ENCODE results near the gene NDUFB10.
A peak's percentile ranks its signal among the peaks of the same experiment; 100 is the strongest.

NDUFB10 gene

GRCh38 chr16:1982013-1982433, 22.7 kb downstream of the NDUFB10 start:
- intact Hi-C loops (cut with DNase I; ENCODE audit: low total_unique reads): no loop called here
- Histone ChIP-seq H3K9me3 (no peaks in the 10 kb centered on the region), H3K36me3 (peaks cover 29 to 38% (median 32%) of the 10 kb centered on the region in 3 donors), H3K27ac (no peak overlapping the region), H3K4me3 (no peak overlapping the region), H3K4me1 (peaks cover 8 to 52% (median 26%) of the 10 kb centered on the region in 4 donors), H3K27me3 (peaks cover 0 to 49% of the 10 kb centered on the region in 2 donors)
- no peak for DNase-seq
- TF ChIP-seq, protein P1, sequence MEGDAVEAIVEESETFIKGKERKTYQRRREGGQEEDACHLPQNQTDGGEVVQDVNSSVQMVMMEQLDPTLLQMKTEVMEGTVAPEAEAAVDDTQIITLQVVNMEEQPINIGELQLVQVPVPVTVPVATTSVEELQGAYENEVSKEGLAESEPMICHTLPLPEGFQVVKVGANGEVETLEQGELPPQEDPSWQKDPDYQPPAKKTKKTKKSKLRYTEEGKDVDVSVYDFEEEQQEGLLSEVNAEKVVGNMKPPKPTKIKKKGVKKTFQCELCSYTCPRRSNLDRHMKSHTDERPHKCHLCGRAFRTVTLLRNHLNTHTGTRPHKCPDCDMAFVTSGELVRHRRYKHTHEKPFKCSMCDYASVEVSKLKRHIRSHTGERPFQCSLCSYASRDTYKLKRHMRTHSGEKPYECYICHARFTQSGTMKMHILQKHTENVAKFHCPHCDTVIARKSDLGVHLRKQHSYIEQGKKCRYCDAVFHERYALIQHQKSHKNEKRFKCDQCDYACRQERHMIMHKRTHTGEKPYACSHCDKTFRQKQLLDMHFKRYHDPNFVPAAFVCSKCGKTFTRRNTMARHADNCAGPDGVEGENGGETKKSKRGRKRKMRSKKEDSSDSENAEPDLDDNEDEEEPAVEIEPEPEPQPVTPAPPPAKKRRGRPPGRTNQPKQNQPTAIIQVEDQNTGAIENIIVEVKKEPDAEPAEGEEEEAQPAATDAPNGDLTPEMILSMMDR (IDR thresholded peaks at IDR 0.05): no peak

GRCh38 chr16:1982991-1983543, 23.7 kb downstream of the NDUFB10 start:
- H3K27me3 ChIP-seq: peaks cover 0 to 38% of the 10 kb centered on the region in 2 donors
- intact Hi-C loops (cut with DNase I; ENCODE audit: low total_unique reads): no loop called here
- H3K4me1 ChIP-seq: peaks cover 8 to 52% (median 26%) of the 10 kb centered on the region in 4 donors
- TF ChIP-seq, protein P1 (IDR thresholded peaks at IDR 0.05): no peak
- H3K9me3 ChIP-seq: no peaks in the 10 kb centered on the region
- peak overlapping the region; percentile 64 to 80 for H3K27ac ChIP-seq
- DNase-seq: no peak
- peaks cover 18 to 36% (median 21%) of the 10 kb centered on the region in 3 donors for H3K36me3 ChIP-seq
- H3K4me3 ChIP-seq: peak overlapping the region; percentile 80 to 88

GRCh38 chr16:1983544-1984346, 24.4 kb downstream of the NDUFB10 start, which contains the start of gene GFER:
Gene GFER (plus strand): TSS chr16:1984193. CDS start chr16:1984219, 26 bp downstream.
- Histone ChIP-seq H3K9me3 (no peaks in the 10 kb centered on the region), H3K27ac (peak within 1 kb of the TSS; percentile 64 to 80), H3K4me1 (peaks cover 8 to 50% (median 26%) of the 10 kb centered on the region in 4 donors), H3K4me3 (peak within 1 kb of the TSS; percentile 80 to 88), H3K36me3 (peaks cover 11 to 29% (median 15%) of the 10 kb centered on the region in 3 donors), H3K27me3 (peaks cover 0 to 37% of the 10 kb centered on the region in 2 donors)
- intact Hi-C loops (cut with DNase I; ENCODE audit: low total_unique reads): no loop called here
- TF ChIP-seq, protein P1 (IDR thresholded peaks at IDR 0.05): peak in 1 of 2 experiments; percentile 22
- peak; percentile 85 to 93 for DNase-seq

GRCh38 chr16:1984347-1985225, 25.2 kb downstream of the NDUFB10 start:
- intact Hi-C loops (cut with DNase I; ENCODE audit: low total_unique reads): no loop called here
- Histone ChIP-seq H3K27ac (peak overlapping the region; percentile 64 to 80), H3K27me3 (peaks cover 0 to 37% of the 10 kb centered on the region in 2 donors), H3K4me1 (peaks cover 8 to 45% (median 21%) of the 10 kb centered on the region in 4 donors), H3K9me3 (no peaks in the 10 kb centered on the region), H3K4me3 (peak overlapping the region; percentile 80 to 88), H3K36me3 (peaks cover 11 to 23% (median 11%) of the 10 kb centered on the region in 3 donors)
- DNase-seq: no peak
- TF ChIP-seq, protein P1 (IDR thresholded peaks at IDR 0.05): no peak

GRCh38 chr16:1985466-1986150, 26.3 kb downstream of the NDUFB10 start:
- no peak overlapping the region for H3K4me3 ChIP-seq
- TF ChIP-seq, protein P1 (IDR thresholded peaks at IDR 0.05): no peak
- H3K36me3 ChIP-seq: peaks cover 11 to 23% (median 11%) of the 10 kb centered on the region in 3 donors
- no peak overlapping the region for H3K27ac ChIP-seq
- DNase-seq: no peak
- no peaks in the 10 kb centered on the region for H3K9me3 ChIP-seq
- H3K4me1 ChIP-seq: peaks cover 8 to 48% (median 25%) of the 10 kb centered on the region in 4 donors
- peaks cover 0 to 37% of the 10 kb centered on the region in 2 donors for H3K27me3 ChIP-seq
- intact Hi-C loops (cut with DNase I; ENCODE audit: low total_unique reads): no loop called here

All from tibial artery (tissue), 4 donors.